ENCODE data around the gene GNB5. TPM values are rescaled to one million over a fixed set of nuclear protein-coding genes. Genes with fewer than 3 reads are reported as not detected.
A peak's percentile ranks its signal among the peaks of the same experiment; 100 is the strongest.

The GNB5 gene
- polyA plus RNA-seq, 12 donors, result 3.9 to 23.4 (median 7.3) TPM; not detected in 1

DNA sequence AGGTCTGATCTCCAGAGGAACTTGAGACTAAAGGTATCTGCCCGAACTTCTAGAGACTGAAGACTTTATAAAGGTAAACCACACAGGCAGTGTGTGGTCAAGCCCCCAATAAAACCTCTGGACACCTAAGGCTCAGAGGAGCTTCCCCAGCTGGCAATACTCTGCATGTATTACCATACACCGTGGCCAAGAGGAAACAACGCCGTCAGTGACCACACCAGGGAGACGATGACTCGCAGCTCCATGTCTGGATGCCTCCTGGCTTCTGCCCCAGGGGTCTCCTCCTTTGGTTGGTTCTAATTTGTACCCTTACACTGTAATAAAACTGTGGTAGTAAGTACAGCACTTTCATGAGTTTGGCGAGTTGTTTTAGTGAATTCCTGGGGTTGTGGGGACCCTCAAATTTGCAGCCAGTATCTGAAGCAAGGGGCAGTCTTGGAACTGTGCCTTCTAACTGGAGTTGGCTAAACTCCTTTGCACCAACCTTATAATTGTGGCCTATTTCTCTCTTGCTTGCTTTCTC, 46.5 kb downstream of the GNB5 start:
- no peak for DNase-seq

DNA sequence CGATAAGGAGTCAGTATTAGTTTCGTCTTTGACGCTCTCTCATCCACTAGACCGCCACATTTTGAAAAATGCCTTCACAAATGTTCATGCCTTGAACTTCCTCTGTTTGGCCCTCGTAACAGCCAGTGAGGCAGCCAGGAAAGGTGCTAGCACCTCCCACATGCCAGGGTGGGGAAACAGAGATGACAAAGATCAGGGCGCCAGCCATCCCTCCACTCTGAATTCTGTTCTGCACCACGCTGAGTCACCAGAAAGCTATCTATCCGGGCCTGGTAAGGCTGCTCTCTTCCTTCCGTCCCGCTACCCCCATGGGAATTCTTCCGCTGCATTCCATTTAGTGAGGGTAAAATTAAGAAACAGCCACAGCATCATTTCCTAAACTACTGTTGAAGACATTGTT, 47.3 kb downstream of the GNB5 start:
- no peak for DNase-seq

GRCh38 chr15:52140646-52141045, 50.5 kb downstream of the GNB5 start:
- no peak for DNase-seq

DNA sequence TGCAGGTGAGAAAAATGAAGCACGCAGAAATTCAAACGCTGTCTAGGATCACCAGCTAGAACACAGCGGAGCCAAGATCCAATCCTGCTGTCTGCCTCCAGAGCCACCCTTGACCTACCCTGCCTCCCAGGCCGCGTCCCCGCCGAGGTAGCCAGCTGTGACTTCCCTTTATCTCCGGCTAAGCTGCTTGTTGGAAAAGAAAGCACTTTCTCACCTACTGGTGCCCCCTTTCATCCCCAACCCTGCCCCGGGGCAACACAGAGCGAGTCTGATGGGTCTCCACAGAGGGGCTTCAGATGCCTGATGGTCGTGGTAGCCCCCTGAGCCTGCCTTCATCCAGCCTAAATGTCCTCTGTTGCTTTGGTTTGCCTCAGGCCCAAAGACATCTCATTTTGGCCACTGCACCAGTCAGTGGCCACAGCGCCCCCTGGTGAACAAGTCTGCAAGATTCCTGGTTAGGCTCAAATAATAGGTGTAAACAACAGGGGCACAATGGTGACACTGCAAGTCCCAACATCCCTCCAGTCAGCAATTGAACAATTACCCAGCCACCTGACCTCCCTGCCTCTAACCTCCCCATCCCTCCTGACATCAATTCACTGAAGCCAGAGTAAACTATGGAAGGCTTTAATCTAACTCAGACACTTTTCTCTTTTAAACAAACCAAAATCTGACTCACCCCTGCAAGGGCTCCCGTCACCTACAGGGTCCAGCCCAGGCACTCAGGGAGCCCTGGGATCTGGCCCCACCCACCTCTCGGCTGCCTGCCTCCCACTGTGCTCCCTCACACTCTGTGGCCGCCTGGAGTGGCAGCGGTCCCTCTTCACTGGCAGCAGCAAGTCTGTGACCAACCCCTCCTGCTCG, 51.4 kb downstream of the GNB5 start:
- peak; percentile 62 for DNase-seq

- no peak for DNase-seq
Observed at GRCh38 chr15:52137432-52138357, 53.5 kb downstream of the GNB5 start.

GRCh38 chr15:52136442-52136980, 54.7 kb downstream of the GNB5 start:
- DNase-seq, result peak; percentile 54

DNA sequence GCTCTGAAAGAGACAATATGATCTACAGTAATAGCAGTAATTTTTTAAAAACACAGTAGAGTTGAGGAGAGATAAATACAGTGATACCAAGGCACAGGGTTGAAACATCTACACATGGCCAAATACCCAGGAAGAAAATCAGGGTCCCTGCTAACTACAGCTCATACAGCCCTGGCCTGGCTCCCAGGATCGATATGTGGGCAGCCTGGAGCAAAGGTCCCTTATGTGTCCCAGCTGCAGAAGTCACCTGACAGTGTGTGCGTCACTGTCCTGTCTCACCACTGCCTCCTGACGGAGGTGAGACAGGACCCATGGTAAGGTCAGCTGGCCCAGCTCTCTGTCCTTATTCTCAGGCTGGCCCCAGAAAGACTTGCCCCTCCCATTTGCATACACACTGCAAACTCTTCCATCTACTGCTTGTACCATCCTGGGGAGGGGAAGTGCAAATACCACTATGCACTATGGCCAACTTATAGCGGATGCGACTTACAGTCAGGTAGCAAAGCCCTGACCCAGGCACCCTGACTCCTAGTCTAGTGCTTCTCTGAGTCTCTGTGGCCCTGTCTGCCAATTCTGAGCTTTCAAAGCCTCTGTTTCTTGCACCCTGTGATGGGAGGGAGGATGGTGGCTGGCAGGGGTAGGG, 56.6 kb downstream of the GNB5 start:
- DNase-seq, result no peak

DNA sequence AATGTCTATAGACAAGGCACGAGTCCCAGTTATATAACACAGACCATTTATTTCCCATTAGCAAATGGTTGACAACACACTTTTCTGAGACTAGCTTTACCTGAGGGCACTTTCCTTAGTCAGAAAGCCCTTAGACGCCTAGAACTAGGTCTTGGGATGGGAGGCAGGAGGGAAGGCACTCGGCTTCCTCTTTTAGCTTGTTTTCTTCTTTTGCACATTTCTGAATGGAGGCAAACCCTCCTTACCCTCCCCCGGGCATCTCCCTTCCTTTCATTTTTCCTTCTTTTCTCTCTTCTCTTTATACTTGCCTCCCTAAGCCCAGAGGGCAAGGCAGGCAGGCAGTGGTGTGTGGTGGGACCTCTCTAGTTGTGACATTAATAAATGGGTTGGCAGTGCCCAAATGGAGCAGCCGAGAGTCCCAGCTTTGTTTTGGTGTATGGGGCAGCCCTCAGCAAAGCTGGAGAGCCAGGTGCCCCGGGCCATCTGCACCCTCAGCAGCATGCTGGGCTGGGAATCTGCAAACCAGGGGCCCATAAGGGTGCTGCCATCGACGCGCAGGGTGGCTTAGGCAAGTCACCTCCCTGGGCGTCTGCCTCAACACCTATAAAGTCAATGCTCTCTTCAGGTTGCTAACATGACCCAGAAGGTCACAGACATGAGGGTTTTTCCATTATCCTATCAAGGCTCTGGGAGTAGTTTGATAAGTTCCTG, 57.5 kb downstream of the GNB5 start:
- no peak for DNase-seq

DNA sequence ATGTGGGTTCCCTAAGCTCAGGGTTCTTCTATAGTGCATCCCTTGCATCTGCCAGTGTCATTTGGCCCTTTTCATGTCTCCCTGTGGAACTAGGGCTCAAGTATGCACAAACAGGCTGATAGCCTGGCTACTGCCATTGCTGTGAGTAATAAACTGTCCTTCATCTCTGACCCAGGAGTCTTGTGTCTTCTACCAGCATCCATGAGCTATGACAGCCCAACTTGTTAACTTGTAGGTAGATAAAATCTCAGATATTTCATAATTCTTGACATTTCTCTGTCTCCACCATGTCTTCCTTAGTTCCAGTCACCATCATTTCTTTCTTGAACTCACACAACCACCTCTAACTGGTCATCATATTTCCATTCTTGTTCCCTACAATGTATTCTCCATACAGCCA, 59.1 kb downstream of the GNB5 start:
- DNase-seq, result no peak

GRCh38 chr15:52128568-52128967, 62.6 kb downstream of the GNB5 start:
- no peak for DNase-seq

DNA sequence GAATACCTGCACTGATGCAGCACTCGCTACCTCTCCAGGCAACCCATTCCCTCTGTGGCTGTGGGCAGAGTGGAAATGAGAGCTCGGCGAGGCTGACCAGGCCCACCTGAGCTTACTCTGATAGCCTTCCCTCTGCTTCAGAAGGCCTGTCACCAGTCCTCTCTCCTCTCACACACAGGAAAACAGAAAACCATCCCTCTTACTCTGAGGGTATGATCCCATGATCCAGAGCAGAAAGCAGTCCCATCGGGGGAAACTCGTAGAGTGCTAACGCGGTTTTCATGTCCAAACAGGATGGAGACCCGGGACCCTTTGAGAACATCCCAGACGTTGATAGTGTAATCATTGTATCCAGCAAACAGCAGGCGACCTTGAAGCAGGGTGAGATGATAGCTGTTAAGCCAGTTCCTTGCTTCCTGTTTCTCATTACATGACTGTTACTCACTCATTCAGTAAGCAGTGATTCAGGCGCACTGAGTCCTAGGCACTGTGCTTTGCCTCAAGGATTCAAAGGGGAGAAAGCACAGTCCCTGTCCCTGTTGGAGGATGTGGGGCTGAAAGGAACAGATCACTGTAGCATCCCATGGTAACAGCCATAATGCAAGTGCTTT, 66.8 kb downstream of the GNB5 start:
- no peak for DNase-seq

GRCh38 chr15:52121896-52122295, 69.3 kb downstream of the GNB5 start:
- DNase-seq, result no peak

GRCh38 chr15:52121006-52121405, 70.2 kb downstream of the GNB5 start:
- DNase-seq, result no peak

DNA sequence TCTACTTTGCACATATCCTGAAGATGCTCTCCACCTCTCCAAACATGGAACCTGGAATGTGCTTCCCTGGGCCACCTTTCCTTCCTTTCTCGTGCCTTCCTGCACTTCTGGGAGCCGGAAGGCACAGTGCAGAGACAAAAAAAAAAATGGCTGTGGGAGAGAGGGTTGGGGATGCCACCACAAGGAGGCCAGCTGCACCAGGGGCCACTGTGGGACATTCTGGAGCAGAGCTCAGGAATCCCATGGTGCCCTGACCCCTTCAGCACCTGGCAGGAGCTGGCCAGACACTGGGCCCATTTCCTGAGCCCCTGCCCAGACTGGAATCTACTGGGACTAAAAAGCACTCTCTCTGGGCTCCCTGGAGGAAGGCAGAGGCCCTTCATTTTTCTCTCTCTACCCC, 70.7 kb downstream of the GNB5 start:
- no peak for DNase-seq

DNA sequence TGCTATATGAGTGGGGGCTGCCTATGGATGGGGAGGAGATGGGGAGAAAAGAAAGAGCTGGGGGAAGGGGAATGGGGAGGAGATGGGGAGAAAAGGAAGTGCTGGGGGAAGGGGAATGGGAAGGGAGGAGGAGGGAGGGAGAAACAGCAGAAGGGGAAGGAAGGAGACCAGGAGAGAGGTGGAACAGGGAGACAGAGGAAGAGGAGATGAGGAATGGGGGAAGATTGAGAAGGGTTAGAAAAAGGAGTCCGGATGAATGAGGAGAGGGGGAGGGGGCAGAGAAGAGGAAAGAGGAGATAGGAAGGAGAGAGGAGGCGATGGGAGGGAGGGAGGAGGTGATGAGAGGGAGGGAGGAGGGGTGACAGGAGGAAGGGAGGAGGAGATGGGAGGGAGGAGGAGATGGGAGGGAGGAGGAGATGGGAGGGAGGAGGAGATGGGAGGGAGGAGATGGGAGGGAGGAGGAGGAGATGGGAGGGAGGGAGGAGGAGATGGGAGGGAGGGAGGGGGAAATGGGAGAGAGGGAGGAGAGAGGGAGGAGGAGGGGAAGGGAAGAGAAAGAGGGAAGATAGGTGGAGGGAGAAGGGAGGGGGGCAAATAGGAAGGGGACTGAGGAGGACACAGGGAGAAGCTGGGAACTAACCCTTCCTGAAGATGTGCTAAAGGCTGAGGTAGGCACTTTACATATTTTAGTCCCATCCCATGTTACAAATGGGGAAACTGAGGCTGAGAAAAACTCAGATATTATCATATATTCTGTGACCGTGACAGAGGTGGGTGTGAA, 72.0 kb downstream of the GNB5 start:
- no peak for DNase-seq

DNA sequence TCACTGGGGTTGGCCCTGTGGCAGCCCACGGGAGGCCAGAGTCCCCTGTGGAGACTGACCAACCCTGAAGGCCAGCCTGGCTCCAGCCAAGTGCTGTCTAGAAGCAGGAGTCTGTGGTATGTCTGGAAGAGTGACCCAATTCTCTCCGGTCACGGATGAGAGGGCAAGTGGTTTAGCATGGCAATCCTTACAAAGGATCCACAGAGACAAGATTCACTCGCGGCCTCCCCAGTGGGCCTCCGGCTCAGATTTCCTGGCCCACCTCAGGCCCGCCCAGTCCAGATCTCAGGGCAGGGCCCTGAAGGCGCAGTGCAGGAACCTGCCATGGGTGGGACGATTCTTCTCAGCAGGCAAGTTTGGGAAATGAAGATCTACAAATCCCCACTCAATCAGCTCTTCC, 73.6 kb downstream of the GNB5 start:
- DNase-seq, result no peak

- DNase-seq, result no peak
Observed at GRCh38 chr15:52115598-52116427, 75.4 kb downstream of the GNB5 start.

- DNase-seq, result no peak
Observed at GRCh38 chr15:52114261-52115055, 76.7 kb downstream of the GNB5 start.

Data from muscle of arm (tissue), 12 donors.